Activated naive CD8-positive, alpha-beta T cell treated with anti-CD3 and anti-CD28 coated beads, Interleukin-2, amount 10 ng/mL, durations not matched to agents 7 days and 5 days (primary cell): ENCODE results near the gene C12orf50. TPM values are rescaled to one million over a fixed set of nuclear protein-coding genes. Genes with fewer than 3 reads are reported as not detected.

Experiments used
- total RNA-seq, 2 experiments: library from RNA; stranded (reverse); gene quantifications; one replicate each; pipeline ENCODE4 v1.2.3, GENCODE V29; 2021

Gene C12orf50
- total RNA-seq, 2 experiments from 2014 or later: 0.08 TPM; not detected in 1

Other genes starting within 250 kb of the C12orf50 start
- 10 to 100 TPM; 13.6 to 18.2 TPM for gene CEP290, start 112.7 kb upstream of the C12orf50 start, total RNA-seq
- gene TMTC3, start 112.9 kb upstream of the C12orf50 start, total RNA-seq: 1 to 10 TPM; 6.7 to 8.2 TPM